ENCODE measurements around the gene CTNNBIP1.

- TF ChIP-seq POLR2AphosphoS5 (IDR thresholded peaks at IDR 0.05; ENCODE audit: insufficient read depth in 1 of 2, low read depth in 1 of 2) (no peak), CTCF (IDR thresholded peaks at IDR 0.05) (no peak), POLR2A (IDR thresholded peaks at IDR 0.05) (no peak)
Measured at GRCh38 chr1:9847269-9847668, 62.8 kb downstream of the CTNNBIP1 start.
